SK-N-SH (cell line): ENCODE data around the gene CDH22.

Experiments
- CTCF ChIP-seq: fragments of 200-600 bp; sonication (generic); IDR thresholded peaks from 2 replicates; pipeline ENCODE4 v1.6.1; 2017; ENCODE audit warnings: antibody characterized with exemption, mild to moderate bottlenecking, moderate library complexity
- EP300 ChIP-seq, 2 experiments: IDR thresholded peaks; 2 replicates each; pipeline versions ENCODE4 v1.4.0 to v1.6.1; 2012; ENCODE audit warnings: borderline replicate concordance in 1 of 2, low read depth in 1 of 2, low read length in 1 of 2
- EZH2phosphoT487 ChIP-seq: fragments of 200-600 bp; sonication (generic); IDR thresholded peaks from 2 replicates; pipeline ENCODE4 v1.6.1; 2017; ENCODE audit warnings: low read depth, mixed run types, mild to moderate bottlenecking, antibody characterized with exemption, moderate library complexity, borderline replicate concordance
- JUND ChIP-seq: IDR thresholded peaks from 2 replicates; pipeline ENCODE4 v1.4.0; 2012
- MAX ChIP-seq: IDR thresholded peaks from 2 replicates; pipeline ENCODE4 v1.4.0; 2012; ENCODE audit warnings: low read depth
- MXI1 ChIP-seq: IDR thresholded peaks from 2 replicates; pipeline ENCODE4 v1.6.1; 2012; ENCODE audit warnings: mild to moderate bottlenecking, low read depth, low read length, improper control_type of control experiment
- PBX3 ChIP-seq: IDR thresholded peaks from 2 replicates; pipeline ENCODE4; 2012
- POLR2AphosphoS5 ChIP-seq: IDR thresholded peaks from 2 replicates; pipeline ENCODE4 v1.6.1; 2012; ENCODE audit warnings: low read depth, low read length
- REST ChIP-seq: IDR thresholded peaks from 2 replicates; pipeline ENCODE4 v1.6.1; 2012; ENCODE audit warnings: mild to moderate bottlenecking, low read depth, low read length, moderate library complexity
- SMC3 ChIP-seq: IDR thresholded peaks from 2 replicates; pipeline ENCODE4 v1.6.1; 2012; ENCODE audit warnings: low read depth, low read length, improper control_type of control experiment
- USF1 ChIP-seq: IDR thresholded peaks from 2 replicates; pipeline ENCODE4 v1.4.0; 2012; ENCODE audit warnings: low read depth, borderline replicate concordance
- USF2 ChIP-seq: fragments of 150-350 bp; IDR thresholded peaks from 2 replicates; pipeline ENCODE4 v1.6.1; 2017; ENCODE audit warnings: antibody characterized with exemption, low read length, low read depth, borderline replicate concordance
- YY1 ChIP-seq: IDR thresholded peaks from 2 replicates; pipeline ENCODE4 v1.4.0; 2012; ENCODE audit warnings: low read depth, mild to moderate bottlenecking

GRCh38 chr20:46164254-46164653, 144.0 kb downstream of the CDH22 start:
- TF ChIP-seq USF1 (no peak), MAX (no peak), POLR2AphosphoS5 (no peak), YY1 (no peak), CTCF (no peak), USF2 (no peak), EP300 (IDR thresholded peaks at IDR 0.05; ENCODE audit: borderline replicate concordance in 1 of 2, low read depth in 1 of 2, low read length in 1 of 2) (no peak), PBX3 (no peak), REST (no peak), EZH2phosphoT487 (no peak), JUND (no peak), SMC3 (no peak), MXI1 (no peak)
